Lung microvascular endothelial cell (primary cell): ENCODE results near the gene HOXC10. TPM values are rescaled to one million over a fixed set of nuclear protein-coding genes. Genes with fewer than 3 reads are reported as not detected.
A peak's percentile ranks its signal among the peaks of the same experiment; 100 is the strongest.

Source experiments
- DNase-seq, 2 donors: peaks; one replicate each; pipeline versions ENCODE4 v3.0.0 to v3.0.0-alpha.2; 2010; ENCODE audit warnings: low read depth in 2 of 2
- total RNA-seq: library from RNA; depleted of rRNA; stranded (reverse); fragments of >200 nt; gene quantifications from 2 replicates; pipeline ENCODE4 v1.2.1, GENCODE V29; 2014

The HOXC10 gene
- total RNA-seq, 1 donor from 2014 or later: not detected

DNA sequence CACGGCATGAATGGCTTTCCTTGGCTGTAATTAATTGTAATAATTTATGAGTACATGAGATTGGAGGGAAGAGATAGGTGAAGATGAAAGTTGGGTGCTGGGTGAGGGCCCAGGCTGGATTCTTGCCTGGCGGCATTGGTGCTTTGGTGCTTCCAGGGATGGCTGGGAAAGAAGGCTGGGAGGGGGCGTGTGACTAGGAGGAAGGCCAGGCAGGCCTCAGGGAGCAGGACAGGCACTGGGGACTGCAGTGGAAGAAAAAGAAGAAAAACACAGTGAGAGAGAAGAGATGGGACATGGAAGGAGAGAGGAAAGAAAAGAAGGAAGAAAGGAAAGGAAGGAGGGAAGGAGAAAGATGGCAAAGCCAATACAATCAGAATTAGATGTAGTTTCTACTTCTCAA is 18.7 kb downstream of the HOXC10 start:
- no peak for DNase-seq

DNA sequence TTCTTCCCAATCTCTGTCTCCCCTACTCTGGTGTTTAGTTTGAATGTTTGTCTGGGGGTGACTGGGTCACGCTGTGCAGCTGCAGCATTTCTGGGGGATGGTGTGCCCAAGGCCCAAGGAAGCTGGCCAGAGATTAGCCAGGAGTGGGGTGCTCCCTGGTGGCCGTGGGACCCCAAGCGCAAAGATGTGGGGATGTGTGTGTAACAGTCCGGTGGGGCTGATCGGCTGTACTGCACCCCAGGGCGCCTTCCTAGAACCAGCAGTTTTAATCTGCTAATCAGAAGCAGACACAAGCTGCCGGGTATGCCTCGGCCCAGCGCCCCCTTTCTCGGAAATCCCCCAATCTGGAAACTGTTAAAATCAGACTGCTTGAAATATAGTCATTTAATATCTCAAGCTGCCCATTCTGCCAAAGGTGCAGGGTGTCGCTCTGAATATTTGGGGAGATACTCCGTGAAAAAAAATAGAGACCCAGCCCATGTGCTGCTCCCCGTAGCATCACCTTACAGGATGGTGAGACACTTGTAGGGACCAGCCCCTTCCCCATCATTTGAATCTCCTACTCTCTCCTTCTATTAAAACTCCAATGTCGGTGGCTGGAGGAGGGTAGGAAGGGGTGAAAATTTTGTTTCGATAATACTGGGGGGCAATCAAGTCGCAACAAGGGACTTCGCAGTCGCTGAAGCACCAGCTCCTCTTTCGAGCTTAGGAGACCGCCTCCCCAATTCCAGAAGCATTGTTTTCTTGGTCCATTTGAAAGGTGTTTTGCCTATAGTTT is 19.3 kb downstream of the HOXC10 start:
- DNase-seq: no peak

DNA sequence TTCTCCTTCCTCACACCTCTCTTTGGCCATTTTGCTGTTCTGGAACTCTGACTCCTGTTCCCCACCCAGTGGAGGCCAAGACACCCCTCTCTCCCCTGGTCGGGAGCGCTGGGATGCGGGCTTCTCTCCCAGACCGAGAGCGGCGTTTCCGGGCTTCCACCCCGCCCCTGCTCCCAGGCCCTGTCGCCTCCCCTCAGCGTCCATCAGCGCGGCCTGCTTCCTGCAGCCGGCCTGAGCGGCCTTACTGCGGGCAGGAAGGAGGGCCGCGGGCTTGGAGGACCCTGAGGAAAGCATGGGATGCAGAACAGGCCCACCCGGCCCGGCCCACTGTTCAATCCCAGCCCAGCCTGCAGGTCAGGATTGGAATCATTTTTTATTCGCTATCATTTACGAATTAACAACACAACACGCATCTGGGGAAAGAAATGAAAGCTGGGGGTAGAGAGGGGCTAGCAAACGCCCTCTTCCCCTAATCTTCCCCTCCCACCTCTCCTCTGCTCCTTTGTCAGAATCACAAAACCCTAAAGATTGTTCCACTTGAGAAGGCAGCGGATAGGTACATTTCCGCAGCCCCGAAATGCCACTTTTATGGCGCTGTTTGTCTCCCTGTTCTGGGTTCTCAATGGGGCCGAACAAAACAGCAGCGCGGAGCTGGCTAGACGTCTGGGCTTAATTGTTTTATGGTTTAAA is 20.0 kb downstream of the HOXC10 start:
- DNase-seq: no peak

DNA sequence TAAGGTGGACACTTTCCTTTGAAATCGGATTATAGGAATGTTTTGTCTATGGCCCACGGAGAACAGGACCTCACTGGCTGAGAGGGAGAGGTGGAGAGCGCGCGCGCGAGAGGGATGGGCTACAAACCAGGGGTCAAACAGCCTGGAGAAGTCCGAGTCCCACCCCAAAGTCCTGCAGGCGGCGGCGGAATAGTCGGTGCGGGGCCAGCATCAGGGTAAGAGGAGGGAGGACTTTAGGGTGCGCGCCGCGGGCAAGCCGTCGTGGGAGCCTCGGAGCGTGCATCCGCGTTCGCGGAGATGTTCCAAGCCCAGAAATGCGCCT is 20.5 kb downstream of the HOXC10 start:
- DNase-seq: no peak

DNA sequence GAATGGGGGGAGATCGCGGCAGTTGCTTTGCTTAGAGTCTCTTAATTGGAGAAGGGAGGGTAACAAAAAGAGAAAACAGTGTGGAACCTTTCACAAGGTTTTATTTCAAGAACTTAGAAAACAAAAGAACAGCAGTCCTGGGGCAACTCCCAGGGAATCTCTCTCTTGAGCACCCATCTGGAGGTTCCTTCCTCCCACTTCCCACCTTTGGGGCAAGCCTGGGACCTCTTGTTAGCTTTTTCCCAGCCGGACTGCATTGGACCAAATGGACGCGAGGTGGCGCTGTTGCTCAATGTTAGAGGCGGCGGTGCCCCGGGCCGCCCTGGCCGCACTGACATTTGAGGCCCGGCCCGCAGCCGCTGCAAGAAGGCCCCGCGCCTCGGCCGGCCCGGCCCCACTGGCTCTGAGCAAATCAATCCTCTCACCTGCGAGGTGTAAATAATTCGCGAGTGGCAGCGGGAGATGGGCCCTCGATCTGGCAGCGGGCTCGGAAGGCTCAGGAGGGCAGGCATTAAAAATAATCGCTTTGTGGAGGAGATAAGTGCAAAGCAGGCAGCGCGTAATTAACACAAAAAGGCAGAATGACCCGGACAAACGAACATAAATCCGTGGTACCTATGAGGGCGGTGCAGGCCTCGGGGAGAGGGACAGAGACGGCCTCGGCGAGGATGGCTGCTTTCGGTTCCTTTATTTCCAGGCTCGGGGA is 21.1 kb downstream of the HOXC10 start:
- peak; percentile 82 to 85 for DNase-seq

DNA sequence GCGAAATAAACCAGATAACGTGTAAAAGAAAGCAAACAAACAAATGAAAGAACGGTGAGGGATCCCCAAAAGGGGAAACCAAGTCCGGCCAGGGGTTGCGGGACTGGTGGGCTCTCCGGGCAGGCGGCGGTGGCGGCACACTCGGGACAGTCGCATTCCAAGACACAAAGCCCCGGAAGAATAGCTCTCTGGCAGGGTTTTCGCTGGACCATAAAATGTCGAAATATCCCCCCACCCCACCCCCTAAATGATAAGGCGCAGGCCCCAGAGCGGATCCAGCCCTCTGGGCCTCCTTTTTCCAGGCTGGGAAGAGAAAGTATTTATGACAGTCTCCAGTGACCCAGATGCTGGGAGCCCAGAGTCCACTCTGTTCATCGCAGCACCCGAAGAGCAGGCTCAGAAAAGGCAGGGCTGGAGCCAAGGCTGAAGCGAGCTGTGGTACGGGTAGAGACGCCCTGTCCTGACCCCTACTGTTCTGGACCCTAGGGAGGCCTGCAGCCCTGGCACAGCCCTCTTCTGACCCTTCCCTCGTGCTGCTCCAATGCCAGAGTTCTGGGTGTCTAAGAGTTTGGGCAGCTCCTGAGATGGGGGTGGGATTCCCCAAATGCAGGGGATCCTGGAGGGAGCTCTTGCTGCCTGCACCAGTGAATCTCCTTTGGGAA is 21.7 kb downstream of the HOXC10 start:
- DNase-seq: no peak

DNA sequence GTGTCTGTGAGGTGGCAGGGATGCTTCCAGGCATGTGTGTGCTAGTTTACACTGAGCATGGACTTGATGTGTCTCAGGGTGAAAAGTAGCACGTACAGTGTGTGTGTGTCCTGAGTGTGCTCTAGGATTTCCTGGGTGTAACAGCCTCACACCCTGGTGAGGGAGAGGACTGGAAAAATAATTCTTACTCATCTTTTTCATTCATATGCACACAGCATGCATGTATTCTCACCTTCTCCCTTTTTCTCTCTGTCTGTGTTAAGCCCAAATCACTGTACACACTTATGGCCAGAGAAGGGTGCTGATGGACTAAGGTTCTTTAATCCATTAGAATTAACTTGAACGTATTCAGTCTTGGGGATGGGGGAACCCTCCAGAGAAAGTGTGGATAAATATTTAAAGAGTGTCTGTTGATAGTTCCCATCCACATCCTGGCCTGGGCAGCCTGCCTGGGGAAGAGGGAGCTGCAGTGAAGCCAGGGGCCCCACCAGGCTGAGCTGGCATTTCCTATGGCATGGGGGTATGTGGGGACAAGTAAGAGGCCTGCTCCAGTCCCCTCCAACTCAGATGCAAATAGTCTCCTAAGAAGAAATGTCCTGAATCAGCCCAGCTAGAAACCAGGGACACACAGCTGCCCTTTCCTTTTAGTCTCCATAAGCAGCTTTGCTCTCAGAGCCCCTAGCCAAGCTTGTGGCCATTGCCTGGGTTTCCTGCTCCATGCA is 22.8 kb downstream of the HOXC10 start:
- no peak for DNase-seq

DNA sequence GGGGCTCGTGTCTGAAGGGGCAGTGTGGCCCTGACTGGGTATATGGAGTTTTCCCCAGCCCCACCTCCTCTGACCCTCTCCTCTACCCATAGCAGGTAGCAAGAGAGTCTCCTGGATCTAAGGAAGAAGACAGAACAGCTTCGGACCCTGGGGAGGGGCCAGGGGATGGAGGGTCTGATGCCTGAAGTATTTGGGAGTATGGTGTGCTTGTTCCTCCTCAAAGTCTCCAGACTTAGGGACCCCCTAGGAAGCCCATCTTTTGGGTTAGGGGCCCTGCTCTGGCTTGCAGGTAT is 23.3 kb downstream of the HOXC10 start:
- no peak for DNase-seq

DNA sequence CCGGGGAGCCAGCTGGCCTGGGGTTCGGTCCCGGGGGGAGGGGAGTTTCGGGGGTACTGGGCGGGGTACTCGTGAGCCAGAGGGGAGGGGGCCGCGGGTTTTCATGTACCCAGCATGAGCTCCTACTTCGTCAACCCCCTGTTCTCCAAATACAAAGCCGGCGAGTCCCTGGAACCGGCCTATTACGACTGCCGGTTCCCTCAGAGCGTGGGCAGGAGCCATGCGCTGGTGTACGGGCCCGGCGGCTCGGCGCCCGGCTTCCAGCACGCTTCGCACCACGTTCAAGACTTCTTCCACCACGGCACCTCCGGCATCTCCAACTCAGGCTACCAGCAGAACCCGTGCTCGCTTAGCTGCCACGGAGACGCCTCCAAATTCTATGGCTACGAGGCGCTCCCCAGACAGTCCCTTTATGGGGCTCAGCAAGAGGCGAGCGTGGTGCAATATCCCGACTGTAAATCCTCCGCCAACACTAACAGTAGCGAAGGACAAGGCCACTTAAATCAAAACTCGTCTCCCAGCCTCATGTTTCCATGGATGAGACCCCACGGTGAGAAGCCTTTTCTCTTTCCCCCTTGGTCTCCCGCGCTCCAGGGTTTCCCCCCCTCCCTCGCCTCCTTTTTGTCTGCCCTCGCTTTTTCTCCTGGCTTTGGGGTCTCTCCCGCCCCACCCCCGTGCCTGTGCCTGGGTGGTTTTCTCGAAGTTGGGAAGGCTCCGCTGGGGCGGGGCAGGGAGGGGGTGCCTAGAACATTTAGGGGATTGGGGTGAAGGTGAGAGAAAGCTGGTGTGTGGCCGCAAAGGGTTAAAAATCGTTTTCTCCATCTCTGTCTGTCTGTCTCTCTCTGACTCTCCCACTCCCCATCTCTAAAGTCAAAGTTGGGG is 24.5 kb downstream of the HOXC10 start:
- DNase-seq: no peak

DNA sequence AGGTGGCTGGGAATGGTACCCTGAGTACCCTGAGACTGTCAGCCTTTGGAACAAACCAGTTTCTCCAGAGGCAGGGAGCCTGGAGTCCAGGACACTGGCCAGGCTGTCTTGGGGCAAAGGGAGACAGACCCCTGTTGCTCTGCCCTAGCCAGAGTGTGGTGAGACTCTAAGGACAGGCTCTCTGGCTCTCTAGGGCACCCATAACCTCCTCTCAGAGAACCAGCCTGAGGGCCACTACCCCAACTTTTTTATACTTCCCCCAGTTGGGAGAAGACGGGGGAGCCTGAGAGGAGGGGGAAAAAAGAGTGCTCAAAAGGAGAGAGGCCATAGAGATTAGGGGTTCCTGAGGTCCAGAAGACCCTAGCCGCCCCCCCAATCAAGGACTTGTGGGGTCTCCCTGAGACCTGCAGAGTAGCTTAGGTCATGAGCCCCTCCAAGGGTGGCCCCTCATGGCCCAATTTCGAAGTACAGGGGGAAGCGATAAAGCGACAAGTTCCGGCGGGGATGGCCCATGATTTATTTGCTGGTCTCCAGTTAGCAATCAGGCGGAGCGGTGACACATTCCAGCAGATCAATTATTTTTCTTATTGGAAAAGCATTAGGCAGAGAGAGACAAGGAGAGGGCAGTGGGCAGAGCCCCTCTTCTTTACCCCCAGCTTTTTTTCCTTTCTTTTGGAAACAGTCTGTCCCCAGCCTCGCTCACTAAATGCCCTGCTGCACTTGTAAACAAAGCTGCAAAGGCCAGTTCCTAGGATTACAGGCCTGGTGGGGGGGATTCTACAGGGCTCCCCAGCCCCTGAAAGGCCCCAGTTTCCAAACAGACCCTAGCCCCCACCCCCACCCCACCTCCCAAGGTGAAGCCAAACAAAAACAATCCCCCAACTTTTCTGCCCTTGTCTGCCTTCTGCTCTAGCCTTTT is 25.4 kb downstream of the HOXC10 start:
- no peak for DNase-seq

DNA sequence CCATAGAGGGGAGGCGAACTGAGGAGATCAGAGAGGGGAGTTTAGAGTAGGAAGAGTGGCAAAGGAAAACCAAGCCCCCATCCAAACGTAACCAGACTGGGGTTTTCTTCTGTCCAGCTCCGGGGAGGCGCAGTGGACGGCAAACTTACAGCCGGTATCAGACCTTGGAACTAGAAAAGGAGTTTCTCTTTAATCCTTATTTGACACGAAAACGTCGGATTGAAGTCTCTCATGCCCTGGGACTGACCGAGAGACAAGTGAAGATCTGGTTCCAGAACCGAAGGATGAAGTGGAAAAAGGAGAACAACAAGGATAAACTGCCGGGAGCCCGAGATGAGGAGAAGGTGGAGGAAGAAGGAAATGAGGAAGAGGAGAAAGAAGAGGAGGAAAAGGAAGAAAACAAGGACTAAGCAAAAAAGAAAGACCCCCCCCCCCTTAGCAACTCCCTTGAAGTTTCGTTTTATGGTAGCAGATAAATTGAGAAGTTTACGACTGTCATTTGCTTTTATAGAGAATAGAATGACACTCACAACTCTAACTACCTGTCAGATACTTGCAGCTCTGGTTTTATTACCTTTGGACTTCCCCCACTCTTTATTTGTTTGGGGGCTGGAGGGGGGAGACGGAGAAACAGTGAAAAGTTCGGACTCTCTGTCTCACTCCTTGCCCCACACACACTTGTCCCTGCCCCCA is 26.2 kb downstream of the HOXC10 start:
- no peak for DNase-seq

DNA sequence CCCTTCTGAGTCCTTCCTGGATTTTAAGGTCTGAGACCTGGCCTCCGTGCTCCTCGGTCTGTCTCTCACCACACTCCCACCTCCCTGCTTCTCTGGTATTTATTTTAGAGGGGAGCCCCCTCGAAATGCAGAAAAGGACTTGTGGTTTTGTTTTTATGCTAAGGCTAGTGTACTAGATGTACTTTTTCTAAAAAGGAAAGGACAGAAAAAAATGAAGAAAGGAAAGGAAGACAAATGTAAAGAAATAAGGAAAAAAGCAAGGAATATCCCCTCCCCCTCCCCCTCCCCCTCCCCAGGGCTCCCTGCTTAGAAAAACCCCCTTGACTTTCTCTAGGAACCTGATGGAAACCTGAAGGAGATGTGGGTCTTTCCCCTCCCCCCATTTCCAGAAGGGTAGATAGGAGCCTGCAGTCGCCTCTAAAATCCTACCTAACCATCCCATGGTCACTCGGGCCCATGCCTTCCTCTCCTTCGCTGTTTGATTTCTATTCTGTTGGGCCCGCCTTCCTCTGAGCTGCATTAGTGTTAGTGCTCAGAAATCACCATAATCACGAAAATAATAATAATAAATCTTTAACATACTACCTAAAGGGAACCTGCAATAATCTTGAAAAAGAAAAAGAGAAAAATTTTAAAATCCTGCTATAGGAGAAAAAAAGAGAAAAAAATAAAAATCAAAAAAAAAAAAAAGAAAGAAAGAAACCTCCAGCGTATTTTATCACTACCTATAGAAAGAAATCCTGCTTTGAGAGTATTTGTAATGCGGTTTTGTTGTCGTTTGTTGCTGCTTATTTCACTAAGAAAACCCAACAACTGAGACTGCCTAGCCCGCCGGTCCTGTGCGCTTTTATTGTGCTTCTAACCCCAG is 27.0 kb downstream of the HOXC10 start:
- no peak for DNase-seq

DNA sequence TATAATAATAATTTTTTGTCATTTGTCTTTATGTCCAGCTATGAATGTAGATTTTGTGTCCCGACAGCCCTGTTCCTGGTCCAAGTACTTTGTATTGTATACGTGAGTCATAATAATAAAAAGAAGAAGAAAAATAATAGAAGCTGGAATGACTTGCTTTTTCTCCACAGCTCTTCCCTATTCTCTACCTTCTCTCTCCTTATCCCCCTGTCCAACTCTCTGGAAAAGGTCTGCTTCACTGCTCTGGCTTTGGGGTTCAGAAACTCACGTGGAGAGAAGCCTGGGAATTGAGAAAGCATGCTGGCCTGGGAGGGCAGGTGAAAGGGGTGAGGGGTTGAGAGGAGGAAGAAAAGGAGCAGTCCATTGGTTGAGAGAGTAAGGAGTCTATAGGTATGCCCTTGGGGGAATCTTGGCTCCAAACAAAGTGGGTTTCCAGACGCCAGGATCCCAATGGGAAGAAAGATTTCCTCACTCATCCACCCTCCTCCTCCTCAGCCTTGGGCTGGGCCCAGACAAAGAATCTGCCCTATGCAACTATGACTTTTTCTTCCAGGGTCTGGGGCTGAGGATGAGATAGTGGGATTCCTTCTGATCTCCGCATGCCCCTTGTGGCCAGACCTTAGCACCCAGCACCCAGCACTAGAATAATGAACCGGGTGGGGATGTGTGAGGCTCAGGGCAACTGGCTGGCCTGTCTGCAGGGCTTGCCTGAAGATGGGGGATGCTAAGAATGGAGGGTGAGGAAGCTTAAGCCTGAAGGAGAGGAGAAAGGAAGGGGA is 27.9 kb downstream of the HOXC10 start:
- no peak for DNase-seq

DNA sequence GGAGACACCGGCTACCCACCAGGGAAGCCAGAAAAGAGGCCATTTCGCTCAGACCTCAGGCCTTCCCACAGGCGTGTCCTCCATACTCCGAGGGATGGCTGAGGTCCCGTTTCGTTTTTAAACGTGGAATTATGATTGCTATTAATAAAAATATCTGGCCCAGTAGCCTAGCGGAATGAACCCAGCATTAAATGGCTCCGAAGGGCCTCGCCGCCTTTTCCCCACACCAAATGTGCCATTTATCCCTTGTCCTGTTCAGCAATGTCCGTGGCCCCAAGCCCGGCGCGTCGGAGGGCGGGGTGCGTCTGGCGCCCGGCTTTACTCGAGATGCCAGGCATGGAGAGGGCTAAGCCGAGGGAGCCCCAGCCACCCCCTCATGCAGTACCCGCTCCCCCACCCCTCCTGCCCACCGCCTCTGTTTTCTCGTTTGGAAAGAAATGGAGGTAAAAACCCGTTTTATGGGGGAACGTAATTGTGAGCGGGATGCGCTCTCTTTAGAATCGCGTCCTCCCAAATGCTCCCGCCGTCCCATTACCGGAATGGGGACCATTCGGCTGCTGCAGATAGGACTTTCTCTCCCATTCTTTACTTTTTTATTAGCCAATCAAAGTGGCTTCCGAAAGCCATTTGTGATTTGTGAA is 29.6 kb downstream of the HOXC10 start:
- DNase-seq: no peak

DNA sequence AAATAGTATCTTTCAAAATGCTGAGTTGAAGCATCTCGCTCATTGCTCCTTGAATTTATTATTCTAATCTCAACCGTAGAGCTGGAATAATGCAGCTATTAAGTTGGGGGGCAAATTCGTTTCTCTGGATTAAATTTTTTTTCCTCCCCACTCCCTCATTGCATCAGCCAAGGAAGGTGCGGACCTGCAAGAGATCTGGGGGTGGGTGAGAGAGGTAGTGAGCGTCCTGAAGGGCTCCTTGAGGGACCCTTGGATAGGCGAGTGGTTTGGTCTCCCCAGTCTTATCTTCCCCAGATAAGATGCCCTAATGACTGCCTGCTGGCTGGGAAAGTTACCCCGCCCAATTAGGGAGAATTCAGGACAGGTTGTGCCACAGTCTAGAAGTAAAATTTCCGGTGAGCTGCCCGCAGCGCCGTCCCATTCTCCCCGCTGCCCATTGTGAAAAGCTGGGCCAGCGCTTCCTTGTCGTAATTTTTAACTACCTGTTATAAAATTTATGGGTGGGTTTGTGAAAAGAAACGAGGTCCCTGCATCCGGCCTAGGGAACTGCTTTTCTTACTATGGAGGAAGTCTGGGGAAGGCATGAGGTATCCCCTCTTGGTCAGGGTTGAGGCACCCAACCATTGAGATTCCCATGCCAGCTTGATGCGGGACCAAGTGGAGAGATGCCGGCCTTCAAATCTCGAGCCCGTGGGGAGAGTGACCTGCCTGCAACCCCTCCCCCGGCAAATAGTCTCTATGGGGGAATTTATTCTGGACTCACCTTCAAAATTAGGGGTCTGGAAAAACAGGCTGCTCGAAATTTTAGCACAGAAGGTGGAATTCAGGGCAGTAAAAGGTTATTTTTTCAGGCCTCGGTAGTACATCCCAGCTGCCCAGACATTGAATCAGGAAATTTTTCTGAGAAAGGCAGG is 30.3 kb downstream of the HOXC10 start:
- no peak for DNase-seq

DNA sequence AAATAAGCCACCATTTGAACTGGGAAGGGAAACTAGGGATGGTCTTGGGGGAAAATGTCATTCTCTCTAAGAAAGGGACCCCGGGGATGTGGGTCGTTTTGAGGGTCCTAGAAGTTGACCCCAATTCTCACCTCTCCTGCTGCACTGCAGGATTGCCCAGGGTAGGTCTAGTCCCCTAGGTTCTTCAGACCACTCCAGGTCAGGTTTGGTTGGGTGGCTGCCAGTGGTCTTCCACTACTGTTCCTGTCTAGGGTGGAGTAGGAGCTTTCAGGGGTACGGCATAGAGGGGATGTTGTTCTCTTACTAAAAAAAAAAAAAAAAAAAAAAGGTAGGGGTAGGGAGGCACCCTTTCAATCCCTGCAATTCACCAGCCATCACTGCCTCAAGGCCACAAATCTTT is 31.1 kb downstream of the HOXC10 start:
- DNase-seq: no peak
